ENCODE measurements around the gene AP1M1.

AP1M1 gene

DNA sequence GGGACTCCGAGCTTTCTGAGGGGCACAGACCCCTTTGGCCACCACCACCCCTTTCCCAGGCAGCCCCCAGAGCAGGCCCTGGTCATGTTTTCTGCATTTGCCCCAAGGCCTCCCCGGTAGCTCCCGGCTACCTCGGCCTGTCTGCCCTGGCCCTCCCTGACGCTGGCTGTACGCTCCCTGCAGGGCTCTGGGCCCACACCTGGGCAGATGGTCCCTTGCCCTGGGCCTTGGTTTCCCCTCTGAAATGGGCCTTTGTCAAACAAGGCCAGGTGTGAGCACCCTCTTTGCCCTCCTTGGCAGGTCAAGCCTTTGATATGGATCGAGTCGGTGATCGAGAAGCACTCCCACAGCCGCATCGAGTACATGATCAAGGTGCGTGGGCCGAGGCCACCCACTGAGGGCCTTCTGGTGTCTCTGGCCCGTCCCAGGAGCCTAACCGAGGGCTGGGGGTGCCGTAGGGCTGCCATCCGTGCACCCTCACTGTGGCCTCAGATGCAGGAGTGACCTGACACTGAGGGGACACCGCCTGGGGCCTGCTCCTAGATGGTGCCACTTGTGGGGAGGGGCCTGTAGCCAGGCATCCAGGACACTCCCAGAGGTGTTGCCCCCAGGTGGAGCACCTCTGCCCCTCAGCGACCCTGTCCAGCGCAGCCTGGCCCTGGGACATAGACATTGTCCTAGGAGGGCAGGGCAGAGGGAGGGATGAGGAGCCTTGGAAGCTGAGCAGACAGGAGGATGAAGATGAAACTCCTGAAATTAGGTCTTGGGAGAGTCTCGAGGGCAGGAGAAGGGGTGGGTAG, 30.3 kb downstream of the AP1M1 start:
- H3K27me3 ChIP-seq (ENCODE audit: insufficient read depth, low read depth) = no peaks in the 10 kb centered on the region
- H3K79me2 ChIP-seq (ENCODE audit: insufficient read depth, low read depth) = no peaks in the 10 kb centered on the region
- H3K4me3 ChIP-seq (IDR thresholded peaks at IDR 0.05; ENCODE audit: insufficient read depth, low read depth, low read length) = no peak overlapping the region
- H3K9ac ChIP-seq = no peak overlapping the region
- no peaks in the 10 kb centered on the region for H4K20me1 ChIP-seq (ENCODE audit: insufficient read depth)
- no peaks in the 10 kb centered on the region for H3K4me1 ChIP-seq (ENCODE audit: low read depth, poor library complexity, severe bottlenecking)
- no peak overlapping the region for H3K4me2 ChIP-seq
- no peaks in the 10 kb centered on the region for H3K36me3 ChIP-seq (ENCODE audit: insufficient read depth)
- H3K27ac ChIP-seq = no peak overlapping the region
- TF ChIP-seq, protein P1, sequence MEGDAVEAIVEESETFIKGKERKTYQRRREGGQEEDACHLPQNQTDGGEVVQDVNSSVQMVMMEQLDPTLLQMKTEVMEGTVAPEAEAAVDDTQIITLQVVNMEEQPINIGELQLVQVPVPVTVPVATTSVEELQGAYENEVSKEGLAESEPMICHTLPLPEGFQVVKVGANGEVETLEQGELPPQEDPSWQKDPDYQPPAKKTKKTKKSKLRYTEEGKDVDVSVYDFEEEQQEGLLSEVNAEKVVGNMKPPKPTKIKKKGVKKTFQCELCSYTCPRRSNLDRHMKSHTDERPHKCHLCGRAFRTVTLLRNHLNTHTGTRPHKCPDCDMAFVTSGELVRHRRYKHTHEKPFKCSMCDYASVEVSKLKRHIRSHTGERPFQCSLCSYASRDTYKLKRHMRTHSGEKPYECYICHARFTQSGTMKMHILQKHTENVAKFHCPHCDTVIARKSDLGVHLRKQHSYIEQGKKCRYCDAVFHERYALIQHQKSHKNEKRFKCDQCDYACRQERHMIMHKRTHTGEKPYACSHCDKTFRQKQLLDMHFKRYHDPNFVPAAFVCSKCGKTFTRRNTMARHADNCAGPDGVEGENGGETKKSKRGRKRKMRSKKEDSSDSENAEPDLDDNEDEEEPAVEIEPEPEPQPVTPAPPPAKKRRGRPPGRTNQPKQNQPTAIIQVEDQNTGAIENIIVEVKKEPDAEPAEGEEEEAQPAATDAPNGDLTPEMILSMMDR (conservative IDR thresholded peaks at IDR 0.05; ENCODE audit: low read depth, low read length) = no peak
- no peak overlapping the region for H2AFZ ChIP-seq (ENCODE audit: low read depth)

DNA sequence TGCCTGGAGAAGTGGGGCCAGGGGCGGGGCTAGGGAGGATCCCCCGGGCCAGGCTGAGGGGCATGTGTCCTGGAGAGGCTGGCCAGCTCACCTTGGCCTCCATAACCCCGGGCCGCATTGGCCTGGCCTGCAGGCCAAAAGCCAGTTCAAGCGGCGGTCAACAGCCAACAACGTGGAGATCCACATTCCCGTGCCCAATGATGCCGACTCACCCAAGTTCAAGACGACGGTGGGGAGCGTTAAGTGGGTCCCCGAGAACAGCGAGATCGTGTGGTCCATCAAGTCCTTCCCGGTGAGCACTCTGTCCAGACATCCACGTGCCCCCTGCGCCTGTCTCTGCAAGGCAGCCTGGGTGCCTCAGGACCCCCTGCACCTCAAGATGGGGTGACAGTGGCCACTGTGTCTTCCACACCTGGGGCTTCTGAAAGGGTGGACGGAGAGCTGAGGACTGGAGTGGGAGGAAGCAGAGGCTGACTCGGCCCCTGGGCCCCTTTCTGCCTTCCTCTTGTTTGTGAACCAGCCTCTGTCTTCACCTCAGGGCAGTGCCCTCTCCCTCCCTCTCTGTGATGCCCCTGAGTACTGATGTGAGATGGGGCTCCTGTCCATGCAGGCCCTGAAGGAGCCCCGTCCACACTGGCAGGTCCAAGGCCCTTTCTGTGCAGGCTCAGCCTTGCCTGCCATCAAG, 31.1 kb downstream of the AP1M1 start:
- H3K27me3 ChIP-seq (ENCODE audit: insufficient read depth, low read depth) = no peaks in the 10 kb centered on the region
- H3K4me1 ChIP-seq (ENCODE audit: low read depth, poor library complexity, severe bottlenecking) = no peaks in the 10 kb centered on the region
- no peaks in the 10 kb centered on the region for H3K79me2 ChIP-seq (ENCODE audit: insufficient read depth, low read depth)
- no peak overlapping the region for H3K4me2 ChIP-seq
- no peak overlapping the region for H2AFZ ChIP-seq (ENCODE audit: low read depth)
- H3K4me3 ChIP-seq (IDR thresholded peaks at IDR 0.05; ENCODE audit: insufficient read depth, low read depth, low read length) = no peak overlapping the region
- no peaks in the 10 kb centered on the region for H4K20me1 ChIP-seq (ENCODE audit: insufficient read depth)
- TF ChIP-seq, protein P1 (conservative IDR thresholded peaks at IDR 0.05; ENCODE audit: low read depth, low read length) = no peak
- H3K36me3 ChIP-seq (ENCODE audit: insufficient read depth) = no peaks in the 10 kb centered on the region
- H3K27ac ChIP-seq = no peak overlapping the region
- no peak overlapping the region for H3K9ac ChIP-seq

DNA sequence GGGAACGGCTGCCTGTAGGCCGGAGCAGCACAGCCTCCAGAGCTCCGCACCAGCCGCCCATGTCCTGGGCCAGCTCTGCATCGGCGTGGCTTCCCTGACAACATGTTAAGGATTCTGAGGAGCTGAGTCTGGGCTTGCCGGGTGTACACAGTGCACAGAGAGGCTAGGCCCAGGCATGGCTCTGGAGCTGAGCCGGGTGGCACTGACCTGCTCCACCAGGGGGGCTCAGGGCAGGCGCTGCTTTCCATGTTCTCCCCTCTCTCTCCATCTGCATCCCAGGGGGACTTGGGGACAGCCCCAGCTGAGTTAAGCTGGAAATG, 31.6 kb downstream of the AP1M1 start:
- TF ChIP-seq, protein P1 (conservative IDR thresholded peaks at IDR 0.05; ENCODE audit: low read depth, low read length) = no peak
- Histone ChIP-seq H3K79me2 (ENCODE audit: insufficient read depth, low read depth) (no peaks in the 10 kb centered on the region), H3K4me3 (IDR thresholded peaks at IDR 0.05; ENCODE audit: insufficient read depth, low read depth, low read length) (no peak overlapping the region), H3K9ac (no peak overlapping the region), H3K4me1 (ENCODE audit: low read depth, poor library complexity, severe bottlenecking) (no peaks in the 10 kb centered on the region), H4K20me1 (ENCODE audit: insufficient read depth) (no peaks in the 10 kb centered on the region), H2AFZ (ENCODE audit: low read depth) (no peak overlapping the region), H3K4me2 (no peak overlapping the region), H3K36me3 (ENCODE audit: insufficient read depth) (no peaks in the 10 kb centered on the region), H3K27me3 (ENCODE audit: insufficient read depth, low read depth) (no peaks in the 10 kb centered on the region), H3K27ac (no peak overlapping the region)

DNA sequence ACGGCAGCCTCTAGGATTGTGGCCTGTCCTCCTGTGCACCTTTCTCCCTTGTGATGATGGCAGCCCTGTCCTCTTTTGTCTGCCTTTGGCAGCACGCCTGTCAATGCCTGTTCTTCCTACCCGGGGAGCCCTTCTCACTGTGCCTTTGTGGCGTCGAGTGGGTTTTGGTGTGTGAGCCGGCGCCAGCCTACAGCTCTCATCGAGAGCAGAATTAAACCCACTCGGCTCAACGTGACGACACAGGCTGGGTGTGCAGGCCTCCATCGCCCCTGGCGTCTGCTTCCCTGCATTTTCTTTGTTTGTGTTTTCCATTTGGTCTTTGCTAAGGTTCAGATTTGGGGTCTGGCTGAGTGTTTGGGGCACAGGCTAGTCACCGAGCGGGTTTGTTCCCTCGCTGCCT, 34.4 kb downstream of the AP1M1 start:
- H2AFZ ChIP-seq (ENCODE audit: low read depth) = no peak overlapping the region
- no peaks in the 10 kb centered on the region for H3K79me2 ChIP-seq (ENCODE audit: insufficient read depth, low read depth)
- TF ChIP-seq, protein P1 (conservative IDR thresholded peaks at IDR 0.05; ENCODE audit: low read depth, low read length) = no peak
- no peak overlapping the region for H3K9ac ChIP-seq
- H3K36me3 ChIP-seq (ENCODE audit: insufficient read depth) = no peaks in the 10 kb centered on the region
- H3K4me3 ChIP-seq (IDR thresholded peaks at IDR 0.05; ENCODE audit: insufficient read depth, low read depth, low read length) = no peak overlapping the region
- no peaks in the 10 kb centered on the region for H3K27me3 ChIP-seq (ENCODE audit: insufficient read depth, low read depth)
- H3K27ac ChIP-seq = no peak overlapping the region
- no peaks in the 10 kb centered on the region for H3K4me1 ChIP-seq (ENCODE audit: low read depth, poor library complexity, severe bottlenecking)
- H3K4me2 ChIP-seq = no peak overlapping the region
- no peaks in the 10 kb centered on the region for H4K20me1 ChIP-seq (ENCODE audit: insufficient read depth)

All from KMS-11 (cell line).